ENCODE results near the gene RRAGA.
"Not testable (repeated sequence)": the region's sequence is repeated elsewhere in the genome, so short reads cannot be mapped to it uniquely, and the experiment has no call there.

The RRAGA gene

GRCh38 chr9:19074229-19074628 is 25.0 kb downstream of the RRAGA start:
- no peak overlapping the region for H3K4me3 ChIP-seq (ENCODE audit: low read length)
- DNase-seq (ENCODE audit: low read depth, low spot score): no peak

GRCh38 chr9:19074836-19075235 is 25.6 kb downstream of the RRAGA start:
- no peak for DNase-seq (ENCODE audit: low read depth, low spot score)

GRCh38 chr9:19085295-19085694 is 36.1 kb downstream of the RRAGA start:
- H3K4me3 ChIP-seq (ENCODE audit: low read length): no peak overlapping the region
- no peak for DNase-seq (ENCODE audit: low read depth, low spot score)

More at GRCh38 chr9:19074836-19075235, 25.6 kb downstream of the RRAGA start:
- H3K4me3 ChIP-seq (ENCODE audit: low read length): no peak overlapping the region

- no peak overlapping the region for H3K4me3 ChIP-seq (ENCODE audit: low read length)
- no peak for DNase-seq (ENCODE audit: low read depth, low spot score)
Observed at GRCh38 chr9:19087106-19088000, 38.1 kb downstream of the RRAGA start.

- H3K4me3 ChIP-seq (ENCODE audit: low read length); DNase-seq (ENCODE audit: low read depth, low spot score): not testable (repeated sequence)
Observed at GRCh38 chr9:19097431-19097830, 48.2 kb downstream of the RRAGA start.

Data from Jurkat, Clone E6-1 (cell line).